Activated CD4-positive, alpha-beta T cell treated with anti-CD3 and anti-CD28 coated beads for 4 hours (primary cell): ENCODE results near the gene ARHGAP15.

Experiments used
- DNase-seq, 2 donors: peaks; one replicate each; pipeline ENCODE4 v3.0.0-alpha.2; 2020

The ARHGAP15 gene

GRCh38 chr2:143229952-143230351 lies 100.7 kb downstream of the ARHGAP15 start:
- no peak for DNase-seq

GRCh38 chr2:143230506-143231253 lies 101.5 kb downstream of the ARHGAP15 start:
- no peak for DNase-seq

DNA sequence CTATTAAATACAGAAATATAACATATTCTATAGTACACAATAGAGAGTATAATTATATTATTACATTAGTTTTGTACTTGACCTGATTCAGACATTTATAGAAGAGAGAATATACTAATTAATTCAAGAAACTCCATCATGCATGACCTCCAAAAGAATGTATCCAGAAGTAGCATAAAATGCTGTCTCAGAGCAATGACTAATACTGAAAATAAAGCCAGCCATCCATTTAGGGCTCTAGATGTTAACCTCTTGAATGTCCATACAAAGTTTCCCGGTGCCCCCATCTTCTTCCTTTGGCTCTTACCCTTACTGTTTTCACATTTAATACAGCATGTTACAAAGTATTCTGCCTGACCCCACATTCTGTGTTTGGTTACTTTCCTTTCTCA lies 102.0 kb downstream of the ARHGAP15 start:
- DNase-seq = no peak

DNA sequence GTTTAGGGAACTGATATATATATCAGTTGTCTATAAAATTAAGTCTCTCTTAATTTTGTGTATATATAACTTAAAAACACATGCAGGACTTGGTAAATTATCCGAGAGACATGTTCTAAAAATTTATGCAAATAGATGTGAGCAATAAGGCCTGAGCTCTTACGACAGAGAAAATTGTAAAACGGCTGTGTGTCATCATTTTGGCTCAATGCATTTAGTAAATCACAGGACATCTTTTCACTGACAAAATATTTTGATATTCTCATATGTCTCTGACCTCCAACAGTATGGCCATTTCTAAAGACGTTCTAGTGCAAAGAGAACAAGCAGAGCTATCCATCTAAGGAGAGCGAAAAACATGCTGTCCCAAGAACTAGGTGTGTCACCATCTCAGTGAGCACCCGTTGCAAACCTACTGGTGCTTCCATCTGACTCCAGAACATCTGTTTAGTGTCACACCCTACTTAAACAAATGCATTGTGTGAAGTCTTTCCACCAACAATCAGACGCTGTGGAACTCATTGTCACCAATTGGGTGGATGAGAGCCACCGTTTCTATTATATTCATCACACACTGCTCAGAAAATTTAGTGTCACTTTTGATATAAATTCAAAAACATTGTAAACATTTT lies 108.0 kb downstream of the ARHGAP15 start:
- DNase-seq = no peak

- DNase-seq = no peak
Observed at GRCh38 chr2:143241403-143242088, 112.3 kb downstream of the ARHGAP15 start.

GRCh38 chr2:143246246-143246645 lies 117.0 kb downstream of the ARHGAP15 start:
- DNase-seq = no peak

DNA sequence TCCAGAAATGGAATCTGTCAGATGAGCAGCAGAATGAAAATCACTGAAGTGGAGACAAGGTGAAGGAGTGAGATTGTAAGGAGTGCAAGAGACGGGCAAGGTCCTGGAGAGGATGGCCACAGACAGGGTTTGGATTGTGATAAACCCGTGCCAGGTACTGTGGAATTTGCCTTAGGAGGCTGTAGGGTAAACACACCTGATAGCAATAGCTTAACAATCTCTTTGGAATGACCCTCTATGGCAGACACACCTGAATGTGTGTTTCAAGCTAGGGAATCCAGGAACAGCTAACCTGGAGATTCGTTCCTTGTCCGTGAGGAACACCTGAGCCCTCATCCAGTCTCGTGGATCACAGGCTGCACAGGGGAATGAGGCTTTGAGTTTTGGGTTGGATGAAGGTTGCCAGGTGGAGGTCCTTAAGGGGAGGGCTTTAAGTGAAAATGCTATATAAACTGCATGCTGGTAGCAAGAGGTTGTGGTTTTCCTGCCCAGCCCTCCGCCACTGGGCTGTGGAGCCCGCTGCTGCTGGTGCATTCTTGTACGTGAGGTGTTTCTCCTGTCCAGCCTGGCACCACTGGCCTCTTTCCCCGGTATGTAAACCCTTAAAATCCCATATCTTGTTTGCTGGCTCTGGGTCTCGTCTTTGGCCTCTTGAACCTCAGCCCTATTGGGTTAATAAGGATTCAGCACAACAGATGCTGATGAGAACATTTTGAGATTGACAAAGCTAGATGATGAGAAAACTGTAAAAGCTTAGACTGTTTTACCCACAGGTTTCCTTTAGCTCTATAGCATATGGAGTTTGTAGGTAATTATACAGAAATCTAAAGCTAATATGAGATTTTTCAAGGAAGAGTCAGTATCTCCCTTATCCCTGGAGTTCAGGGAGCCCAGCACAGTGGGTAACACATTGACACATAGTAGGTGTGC lies 117.9 kb downstream of the ARHGAP15 start:
- peak in 1 of 2 donors; percentile 18 for DNase-seq

DNA sequence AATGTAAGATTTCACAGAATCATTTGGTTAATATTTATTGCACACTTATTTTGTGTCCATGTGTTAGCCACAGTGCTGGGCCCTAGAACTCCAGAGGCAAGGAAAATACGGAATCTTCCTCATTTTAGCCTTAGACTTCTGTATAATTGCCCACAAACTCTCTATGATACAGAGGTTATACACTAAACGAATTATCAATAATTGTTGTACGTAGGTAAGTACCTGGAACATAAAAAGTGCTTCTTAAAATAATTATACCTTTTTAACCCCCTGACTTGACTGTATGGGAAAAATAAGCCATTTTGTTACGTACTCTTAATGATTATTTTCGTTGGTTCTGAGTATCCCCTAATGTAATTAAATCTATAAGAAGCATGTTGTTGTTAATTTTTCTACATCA lies 119.4 kb downstream of the ARHGAP15 start:
- no peak for DNase-seq

- DNase-seq = no peak
Observed at GRCh38 chr2:143251681-143252080, 122.5 kb downstream of the ARHGAP15 start.

DNA sequence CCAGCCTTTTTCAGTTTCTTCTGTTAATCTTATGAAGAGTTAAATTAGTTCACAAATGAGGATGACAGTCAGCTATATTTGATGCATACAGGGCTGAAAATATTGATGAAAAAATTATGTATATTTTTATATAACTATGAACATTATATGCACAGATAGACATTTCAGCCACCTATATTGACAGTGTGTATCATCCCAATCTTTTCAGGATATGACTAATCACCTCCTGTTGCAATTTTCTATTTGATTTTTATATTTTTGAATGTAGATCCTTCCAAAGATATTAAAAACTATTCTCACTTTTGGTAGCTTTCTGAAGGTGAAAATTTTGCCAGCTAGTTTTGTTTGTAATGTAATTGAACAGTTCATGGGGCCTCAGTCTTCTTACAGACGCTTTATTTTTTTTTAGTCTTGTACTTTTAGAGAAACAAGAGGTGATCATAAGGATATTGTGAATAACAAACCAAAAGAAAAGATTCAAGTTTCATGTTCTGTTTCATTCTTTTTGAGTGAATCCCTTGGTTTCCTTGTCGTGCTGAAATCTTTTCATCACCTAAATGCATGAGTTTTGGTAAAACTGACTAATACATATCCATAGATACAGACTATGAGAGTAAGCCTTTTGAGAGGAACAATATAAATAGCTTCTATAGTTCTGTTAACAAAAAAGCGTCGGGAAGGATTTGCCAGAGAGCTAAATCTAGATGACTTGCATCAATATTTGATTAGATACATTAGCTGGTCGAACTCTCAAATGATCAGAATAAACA lies 123.1 kb downstream of the ARHGAP15 start:
- no peak for DNase-seq

GRCh38 chr2:143254110-143254509 lies 124.9 kb downstream of the ARHGAP15 start:
- peak; percentile 32 to 34 for DNase-seq

DNA sequence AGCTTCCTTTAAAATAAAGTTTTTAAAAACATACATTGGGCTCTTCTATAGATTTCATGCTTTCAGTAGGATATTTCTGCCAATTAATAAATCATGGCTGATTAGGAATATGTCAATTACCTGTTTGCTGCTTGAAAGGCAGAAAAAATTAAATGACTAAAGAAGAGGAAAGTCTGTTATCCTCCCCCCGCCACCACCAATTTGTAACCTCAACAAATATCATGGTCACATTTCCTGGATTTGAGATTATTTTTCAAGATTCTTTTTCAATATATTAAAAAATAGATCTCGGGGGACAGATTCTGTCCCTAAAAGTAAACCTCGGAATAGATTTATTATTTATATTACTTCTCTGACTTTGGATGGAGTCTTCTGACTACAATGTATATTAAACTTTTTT lies 125.9 kb downstream of the ARHGAP15 start:
- no peak for DNase-seq

GRCh38 chr2:143255899-143256298 lies 126.7 kb downstream of the ARHGAP15 start:
- DNase-seq = no peak

- DNase-seq = peak in 1 of 2 donors; percentile 12
Observed at GRCh38 chr2:143258126-143258892, 129.1 kb downstream of the ARHGAP15 start.

DNA sequence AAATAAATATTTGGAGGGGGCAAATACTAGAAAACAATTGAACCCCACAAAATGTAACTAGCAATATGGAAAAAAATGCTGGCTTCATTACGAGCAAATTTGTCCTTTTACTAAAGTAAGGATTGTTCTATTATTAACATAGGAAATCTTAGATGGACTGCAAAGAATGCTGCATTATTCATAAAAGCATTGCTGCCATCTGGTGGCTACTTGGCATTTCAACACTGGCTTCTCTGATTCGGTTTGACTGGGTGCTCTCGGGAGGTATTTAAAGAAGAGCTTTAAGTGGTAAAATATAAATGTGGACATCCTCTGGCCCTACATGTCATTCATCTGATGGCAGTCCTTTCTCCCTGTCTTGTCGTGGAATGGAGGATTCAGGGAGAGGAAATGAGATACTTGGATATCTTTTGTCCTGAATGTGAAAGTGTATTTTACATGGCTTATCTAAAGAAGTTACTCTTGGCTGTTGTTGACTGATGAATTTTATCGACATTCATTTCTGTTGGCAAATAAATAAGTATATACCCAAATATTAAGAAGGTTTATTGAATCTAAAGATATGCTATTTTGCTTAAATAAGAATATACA lies 130.2 kb downstream of the ARHGAP15 start:
- DNase-seq = peak; percentile 68 to 78

GRCh38 chr2:143261986-143262385 lies 132.8 kb downstream of the ARHGAP15 start:
- DNase-seq = peak; percentile 29 to 52

DNA sequence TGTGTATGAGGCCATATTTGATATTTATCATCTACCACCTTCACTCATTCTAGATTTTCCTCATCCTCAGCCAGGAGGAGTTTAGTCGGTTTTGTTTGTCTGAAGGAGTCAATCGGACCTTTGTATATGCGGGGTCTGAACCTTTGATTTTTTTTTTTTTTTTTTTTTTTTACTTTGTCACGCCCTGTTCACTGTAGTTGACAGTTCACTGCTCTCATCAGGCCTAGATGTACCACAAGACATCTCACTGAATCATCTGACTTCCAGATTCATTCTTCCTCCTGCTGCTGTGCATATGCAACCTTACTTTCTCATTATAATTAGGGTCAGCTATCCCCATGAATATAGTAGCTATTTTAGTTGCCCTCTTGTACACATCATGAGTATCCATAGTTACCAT lies 133.2 kb downstream of the ARHGAP15 start:
- DNase-seq = no peak

GRCh38 chr2:143263066-143263625 lies 133.9 kb downstream of the ARHGAP15 start:
- no peak for DNase-seq

DNA sequence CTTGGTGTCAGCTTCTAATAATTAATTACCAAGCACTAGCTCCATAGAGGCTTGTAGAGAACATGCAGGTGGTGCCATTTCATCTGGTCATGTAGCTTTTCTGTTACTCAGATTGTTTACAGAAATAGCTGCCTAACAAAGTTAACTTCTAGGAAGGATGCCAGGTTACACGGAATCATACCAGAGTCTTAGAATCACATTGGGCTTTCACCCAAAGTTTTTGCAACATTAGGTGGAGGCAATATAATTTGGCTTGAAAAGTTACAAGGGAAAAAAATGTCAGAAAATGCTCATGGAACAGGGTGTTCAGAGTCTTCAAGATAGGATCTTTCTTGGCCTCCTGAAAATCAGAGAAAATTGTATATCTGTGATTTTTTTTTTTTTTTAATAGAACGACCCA lies 135.6 kb downstream of the ARHGAP15 start:
- DNase-seq = no peak

- DNase-seq = no peak
Observed at GRCh38 chr2:143279672-143280071, 150.5 kb downstream of the ARHGAP15 start.
